SKM-1 (cell line): ENCODE results near the gene ZFYVE26.
"Not testable (repeated sequence)": the region's sequence is repeated elsewhere in the genome, so short reads cannot be mapped to it uniquely, and the experiment has no call there.

Source experiments
- DNase-seq: peaks from one replicate; lab custom pipeline; 2025; ENCODE audit not compliant: unreplicated experiment; lab: John Stamatoyannopoulos, UW

Gene ZFYVE26

DNA sequence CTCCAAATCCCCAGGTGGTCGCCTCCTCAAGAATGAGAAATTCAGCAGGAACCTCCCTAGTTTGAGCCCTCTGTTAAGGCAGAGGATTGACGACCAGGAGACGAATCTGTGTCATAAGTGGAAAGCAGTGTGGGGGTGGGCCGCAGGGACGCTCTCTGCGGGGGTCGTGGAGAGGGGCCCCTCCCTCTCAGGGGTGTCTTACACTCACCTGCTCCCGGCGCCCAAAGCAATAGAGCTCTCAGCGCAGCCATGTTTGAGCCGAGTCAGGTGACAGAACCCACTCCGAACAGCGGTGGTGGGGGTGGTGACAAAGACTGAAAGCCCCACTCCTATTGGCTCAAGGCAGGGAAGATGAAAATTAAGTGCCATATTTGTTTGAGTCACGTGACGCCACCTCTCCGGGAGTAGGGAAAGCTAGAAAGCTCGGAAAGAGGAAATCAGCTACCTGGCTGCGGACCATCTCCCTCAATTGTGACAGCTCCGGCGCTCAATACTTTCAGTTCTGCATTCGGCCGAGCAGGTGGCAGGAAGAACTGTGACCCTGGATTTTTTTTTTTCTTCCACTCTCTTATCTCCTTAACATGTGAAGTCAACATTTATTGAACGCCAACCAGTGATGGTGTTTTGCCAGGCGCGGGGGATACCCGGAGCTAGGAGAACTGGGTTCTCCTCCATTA is at the start of gene ZFYVE26:
Gene ZFYVE26, minus strand, starts transcription at position 265 of the 677 bp plus-strand sequence. CDS start 627 bp downstream, outside the sequence.
- peak; percentile 69 for DNase-seq

- DNase-seq = no peak
Observed at GRCh38 chr14:67863223-67863622, 46.8 kb upstream of the ZFYVE26 start.

GRCh38 chr14:67859169-67859749 is 42.9 kb upstream of the ZFYVE26 start:
- no peak for DNase-seq

DNA sequence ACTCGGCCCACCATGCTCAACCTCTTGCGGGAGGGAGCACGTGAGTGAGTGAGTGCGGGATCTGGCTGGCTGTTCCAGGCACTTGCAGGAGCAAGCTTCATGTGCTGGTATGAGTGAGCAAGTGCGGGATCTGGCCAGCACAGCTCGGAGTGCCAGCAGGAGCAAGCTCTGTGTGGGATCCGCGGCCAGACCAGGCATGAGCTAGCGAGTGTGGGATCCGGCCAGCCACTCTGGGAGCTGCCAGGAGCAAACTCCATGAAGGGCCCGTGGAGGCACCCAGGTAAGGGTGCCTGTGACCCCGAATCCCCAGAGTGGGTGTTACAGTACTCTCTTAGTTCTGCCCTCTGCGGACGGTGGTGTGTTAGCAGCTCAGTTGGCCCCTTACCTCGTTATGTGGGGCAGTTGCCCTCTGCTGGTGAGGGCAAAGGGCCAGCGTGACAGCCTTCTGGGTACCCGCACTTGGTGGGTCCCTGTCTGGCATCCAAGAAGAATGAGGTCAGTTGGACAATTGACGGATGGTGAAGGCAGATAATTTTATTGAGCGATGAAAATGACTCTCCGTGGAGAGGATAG is 41.5 kb upstream of the ZFYVE26 start:
- DNase-seq = no peak

- DNase-seq = no peak
Observed at GRCh38 chr14:67856827-67857226, 40.4 kb upstream of the ZFYVE26 start.

DNA sequence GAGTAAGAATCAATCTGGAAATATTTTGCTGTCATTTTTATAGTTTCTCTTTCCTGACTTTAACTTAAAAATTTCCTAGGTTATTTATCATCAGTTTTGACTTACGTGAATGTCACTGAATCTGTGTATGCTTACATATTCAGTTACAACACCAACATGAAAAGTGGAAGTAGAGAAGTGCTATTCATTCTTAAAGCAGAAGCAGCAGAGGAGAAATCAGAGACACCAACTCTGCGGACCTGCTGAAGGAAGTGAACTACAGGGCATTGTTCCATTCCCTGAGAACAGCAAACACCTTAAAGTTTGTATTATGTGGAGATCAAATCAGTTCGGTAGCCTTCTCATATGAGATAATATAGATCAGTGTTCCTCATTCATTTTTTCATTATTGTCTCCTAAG is 37.3 kb upstream of the ZFYVE26 start:
- DNase-seq = no peak

GRCh38 chr14:67852926-67853604 is 36.7 kb upstream of the ZFYVE26 start:
- DNase-seq = no peak

GRCh38 chr14:67851785-67852410 is 35.5 kb upstream of the ZFYVE26 start:
- DNase-seq = no peak

DNA sequence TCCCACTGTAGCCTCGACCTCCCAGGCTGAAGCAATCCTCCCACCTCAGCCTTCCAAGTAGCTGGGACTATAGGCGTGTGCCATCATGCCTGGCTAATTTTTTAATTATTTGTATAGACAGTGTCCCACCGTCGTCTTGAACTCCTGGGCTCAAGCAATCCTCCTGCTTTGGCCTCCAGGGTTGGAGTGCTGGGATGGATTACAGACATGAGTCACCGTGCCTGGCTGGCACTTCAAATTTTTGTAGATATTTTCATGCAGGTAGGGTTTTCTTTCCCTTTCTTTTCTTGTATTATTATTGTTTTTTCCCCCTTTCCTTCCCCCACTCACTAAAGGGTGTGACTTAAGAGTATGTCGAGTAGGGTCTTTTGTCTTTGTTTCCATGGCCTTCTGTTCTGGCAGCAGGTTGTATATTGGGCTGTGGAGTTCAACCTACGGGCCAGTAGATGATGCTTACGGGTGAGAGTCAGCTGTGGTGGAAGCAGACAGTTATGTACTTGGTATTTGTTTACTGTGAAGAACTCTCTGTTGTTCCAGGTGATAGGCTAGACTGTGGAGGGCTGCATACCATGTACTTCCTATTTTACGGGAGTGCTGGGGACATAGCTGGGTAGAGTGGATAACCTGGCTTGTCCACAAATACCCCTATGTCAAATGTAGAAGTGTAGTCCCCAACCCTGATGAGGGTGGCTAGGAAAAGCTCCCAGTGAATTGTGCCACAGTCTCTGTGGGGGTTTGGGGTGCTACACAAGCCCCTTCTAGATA is 33.9 kb upstream of the ZFYVE26 start:
- no peak for DNase-seq

- DNase-seq = no peak
Observed at GRCh38 chr14:67846029-67846610, 29.7 kb upstream of the ZFYVE26 start.

DNA sequence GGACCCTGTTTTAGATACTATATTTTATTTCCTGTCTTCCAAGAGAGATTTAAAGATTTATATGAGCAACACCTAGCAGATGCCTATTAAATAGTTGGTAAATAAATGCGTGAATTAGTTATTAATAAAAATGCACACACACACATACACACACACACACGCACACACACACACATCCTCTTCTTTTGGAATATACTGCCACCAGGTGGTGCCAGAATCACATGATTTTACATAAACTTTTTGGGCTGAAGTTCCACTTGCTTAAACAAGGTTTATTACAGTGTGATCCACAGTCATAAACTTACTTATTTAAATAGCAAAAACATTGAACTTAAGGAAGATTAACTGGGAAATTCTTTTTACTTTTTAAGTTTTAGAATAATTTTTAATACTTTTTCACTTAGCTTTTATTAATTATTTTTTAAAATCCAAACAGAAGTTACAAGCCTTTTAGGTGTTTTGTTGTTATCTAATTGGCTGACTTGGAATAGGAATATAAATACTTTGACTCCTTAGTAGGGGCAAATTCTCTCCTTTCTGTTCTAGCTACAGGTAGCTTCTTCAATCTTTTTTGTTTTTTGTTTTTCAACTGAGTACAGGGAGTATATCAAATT is 20.7 kb upstream of the ZFYVE26 start:
- DNase-seq = no peak

DNA sequence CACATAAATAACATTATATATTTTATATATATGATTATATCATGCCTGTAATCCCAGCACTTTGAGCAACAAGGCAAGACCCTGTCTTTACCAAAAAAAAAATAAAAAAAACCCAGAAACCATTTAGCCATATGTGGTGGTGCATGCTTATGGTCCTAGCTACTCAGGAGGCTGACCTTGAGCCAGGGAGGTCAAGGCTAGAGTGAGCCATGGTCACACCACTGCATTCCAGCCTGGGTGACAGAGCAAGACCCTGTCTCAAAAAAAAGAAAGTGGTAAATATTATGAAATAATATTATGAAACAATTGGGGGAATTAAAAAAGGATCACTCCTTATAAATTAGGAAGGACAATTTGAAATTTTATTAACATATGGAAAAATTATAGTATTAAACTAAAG is 19.2 kb upstream of the ZFYVE26 start:
- DNase-seq = no peak

DNA sequence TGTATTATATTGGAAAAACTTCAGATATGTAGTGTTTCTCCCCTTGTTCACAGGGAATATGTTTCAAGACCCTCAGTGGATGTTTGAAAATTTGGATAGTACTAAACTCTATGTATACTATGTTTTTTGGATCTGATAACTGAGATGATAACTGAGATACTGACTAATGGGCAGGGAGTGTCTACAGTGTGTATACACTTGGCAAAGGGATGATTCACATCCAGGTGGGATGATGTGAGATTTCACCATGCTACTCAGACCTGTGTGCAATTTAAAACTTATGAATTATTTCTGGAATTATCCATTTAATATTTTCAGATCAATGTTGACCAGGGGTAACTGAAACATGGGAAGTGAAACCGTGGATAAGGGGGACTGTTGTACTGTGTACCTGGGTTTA is 17.0 kb upstream of the ZFYVE26 start:
- DNase-seq = no peak

- no peak for DNase-seq
Observed at GRCh38 chr14:67831113-67831512, 14.7 kb upstream of the ZFYVE26 start.

DNA sequence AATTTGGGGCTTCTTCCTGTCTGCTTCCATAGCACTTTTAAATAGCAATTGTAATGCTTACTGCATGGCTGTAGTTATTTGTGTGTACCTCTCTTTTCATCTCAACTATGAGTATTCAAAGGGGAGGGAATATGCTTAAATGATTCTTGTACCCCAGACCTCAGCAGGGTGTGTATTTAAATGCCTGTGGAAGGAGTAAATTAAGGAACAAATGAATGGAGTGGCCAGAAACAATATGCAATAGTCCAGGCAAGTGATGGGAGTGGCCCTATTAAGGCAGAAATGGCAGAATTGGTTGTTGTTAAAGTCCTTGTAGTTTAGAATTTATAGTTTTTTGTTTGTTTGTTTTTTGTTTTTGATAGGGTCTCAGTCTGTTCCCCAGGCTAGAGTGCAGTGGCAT is 4.7 kb upstream of the ZFYVE26 start:
- DNase-seq = no peak

DNA sequence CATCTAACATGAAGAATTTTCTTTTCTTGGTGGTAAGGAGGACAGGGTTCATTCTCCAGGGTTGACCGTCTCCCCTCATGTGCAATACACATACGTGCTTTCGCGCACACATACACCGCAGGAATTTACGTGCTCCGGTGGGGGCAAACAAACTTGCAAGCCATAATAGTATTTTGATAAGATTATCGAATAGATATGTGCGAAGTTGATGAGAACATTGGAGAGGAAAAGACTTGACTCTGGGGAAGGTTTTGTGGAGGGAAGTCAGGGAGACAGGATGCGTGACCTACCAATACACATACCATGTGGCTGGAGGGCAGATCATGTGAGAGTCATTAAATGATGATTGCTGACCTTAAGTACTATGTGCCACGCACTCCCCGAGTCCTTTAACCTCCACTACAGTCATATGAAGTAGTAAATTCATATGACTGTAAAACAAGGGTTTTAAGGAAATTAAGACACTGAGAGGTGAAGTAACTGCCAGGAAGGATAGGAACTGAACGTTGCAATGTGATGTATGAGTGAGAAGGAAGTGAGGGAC is 4.1 kb upstream of the ZFYVE26 start:
- no peak for DNase-seq

GRCh38 chr14:67819563-67820421 is 3.4 kb upstream of the ZFYVE26 start, which contains the start of gene RAD51B:
Gene RAD51B (plus strand): TSS chr14:67819779.
- DNase-seq = peak; percentile 5

DNA sequence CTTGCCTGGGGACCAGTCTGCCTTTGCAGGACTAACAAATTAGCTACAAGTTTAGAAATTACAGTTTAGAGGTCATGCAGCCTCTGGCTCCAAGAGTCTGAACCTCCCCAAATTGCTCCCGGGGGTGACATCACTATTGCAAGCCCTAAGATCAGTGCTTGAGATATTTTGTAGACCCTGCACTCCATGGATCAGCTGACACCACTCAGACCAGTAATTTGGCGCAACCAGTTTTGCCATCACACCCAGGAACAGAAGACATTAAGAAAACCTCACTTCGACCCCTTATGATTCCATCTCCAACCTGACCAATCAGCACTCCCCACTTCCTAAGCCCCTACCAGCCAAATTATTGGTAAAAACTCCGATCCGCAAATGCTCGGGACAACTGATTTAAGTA is 2.1 kb upstream of the ZFYVE26 start:
- not testable (repeated sequence) for DNase-seq
